Calu3 (cell line): ENCODE results near the gene SLC25A31. TPM values are rescaled to one million over a fixed set of nuclear protein-coding genes. Genes with fewer than 3 reads are reported as not detected.
A peak's percentile ranks its signal among the peaks of the same experiment; 100 is the strongest.

Source experiments
- BruUV-seq: library from RNA; stranded (reverse); fragments of 400-500 nt; replicated peaks from 2 replicates; lab custom pipeline; 2021; lab: Mats Ljungman, UMichigan
- CTCF ChIA-PET: fragments of 300-600 bp; sonication (Branson Sonifier 250); formaldehyde crosslinking; loops from one replicate; lab custom pipeline; 2022; ENCODE audit warnings: antibody characterized with exemption; lab: Charles Lee
- DNase-seq: peaks from one replicate; pipeline ENCODE4 v3.0.0; 2022
- H3K27ac Mint-ChIP-seq: one replicate; pipeline ENCODE4 v1.8.0; 2022; ENCODE audit warnings: mixed read lengths; ENCODE audit not compliant: unreplicated experiment
- H3K27me3 Mint-ChIP-seq: one replicate; pipeline ENCODE4 v1.8.0; 2022; ENCODE audit warnings: mixed read lengths; ENCODE audit not compliant: unreplicated experiment
- H3K36me3 Mint-ChIP-seq: one replicate; pipeline ENCODE4 v1.8.0; 2022; ENCODE audit warnings: mild to moderate bottlenecking, moderate library complexity, mixed read lengths; ENCODE audit not compliant: insufficient read depth, unreplicated experiment
- H3K4me1 Mint-ChIP-seq: one replicate; pipeline ENCODE4 v1.8.0; 2022; ENCODE audit warnings: mild to moderate bottlenecking, low read depth, mixed read lengths; ENCODE audit not compliant: unreplicated experiment
- H3K4me3 Mint-ChIP-seq: one replicate; pipeline ENCODE4 v1.8.0; 2022; ENCODE audit warnings: mild to moderate bottlenecking, low read depth, moderate library complexity, mixed read lengths; ENCODE audit not compliant: unreplicated experiment
- H3K9me3 Mint-ChIP-seq: one replicate; pipeline ENCODE4 v1.8.0; 2022; ENCODE audit warnings: low read depth, mixed read lengths; ENCODE audit not compliant: unreplicated experiment
- CTCF ChIP-seq: fragments of 200-600 bp; IDR thresholded peaks from one replicate; pipeline ENCODE4 v1.8.0; 2022; ENCODE audit warnings: antibody characterized with exemption; ENCODE audit not compliant: unreplicated experiment
- intact Hi-C: fragments of 100-400 bp; cut with micrococcal nuclease; formaldehyde crosslinking; loops from one replicate; pipeline ENCODE4 v1.10.0; 2022; ENCODE audit not compliant: unreplicated experiment
- total RNA-seq: library from RNA; stranded (reverse); gene quantifications from 2 replicates; pipeline ENCODE4 v1.2.3, GENCODE V29; 2022

SLC25A31 gene
- total RNA-seq, 1 experiment from 2014 or later = not detected

DNA sequence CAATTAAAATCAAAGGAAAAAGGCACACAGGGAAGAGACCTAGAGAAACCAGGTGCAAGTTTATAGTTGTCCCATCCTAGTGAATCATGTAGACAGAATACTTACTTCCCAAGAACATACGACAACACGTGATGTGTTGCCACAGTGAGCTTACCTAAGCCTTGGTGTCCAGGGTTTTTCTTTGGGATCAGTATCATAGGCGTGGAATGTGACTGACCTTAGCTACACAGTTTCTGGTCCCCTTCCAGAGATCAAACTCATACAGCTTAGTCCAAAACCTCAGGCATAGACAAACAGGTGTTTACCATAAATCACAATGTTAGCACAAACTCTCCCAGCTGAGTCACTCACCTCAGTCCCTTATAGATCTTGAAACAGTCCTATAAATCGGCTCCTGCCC is 17.7 kb downstream of the SLC25A31 start:
- Mint-ChIP-seq H3K27me3 (no peaks in the 10 kb centered on the region), H3K9me3 (peaks cover 3% of the 10 kb centered on the region), H3K36me3 (no peaks in the 10 kb centered on the region), H3K27ac (no peak overlapping the region), H3K4me3 (no peak overlapping the region), H3K4me1 (no peaks in the 10 kb centered on the region)
- intact Hi-C loops = no loop called here
- BruUV-seq = no TSS peak
- no peak for TF ChIP-seq CTCF
- CTCF ChIA-PET = no interaction called here
- no peak for DNase-seq

DNA sequence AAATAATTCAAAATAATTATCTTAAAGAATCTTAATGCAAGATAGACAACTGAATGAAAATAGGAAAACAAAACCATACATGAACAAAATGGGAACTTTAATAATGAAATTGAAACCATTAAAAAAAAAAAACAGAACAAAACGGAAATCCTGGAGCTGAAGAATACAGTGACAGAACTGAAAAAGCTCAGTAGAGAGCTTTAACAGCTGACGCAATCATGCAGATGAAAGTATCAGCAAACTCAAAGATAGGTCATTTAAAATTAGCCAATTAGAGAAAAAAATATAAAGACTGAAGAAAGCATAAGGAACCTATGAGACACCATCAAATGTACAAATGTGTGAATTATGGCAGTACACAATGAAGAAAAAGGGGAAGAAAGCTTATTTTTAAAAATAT is 18.8 kb downstream of the SLC25A31 start:
- intact Hi-C loops = no loop called here
- Mint-ChIP-seq H3K4me1 (no peaks in the 10 kb centered on the region), H3K27ac (no peak overlapping the region), H3K9me3 (peaks cover 3% of the 10 kb centered on the region), H3K36me3 (no peaks in the 10 kb centered on the region), H3K4me3 (no peak overlapping the region), H3K27me3 (no peaks in the 10 kb centered on the region)
- no peak for DNase-seq
- CTCF ChIA-PET = no interaction called here
- TF ChIP-seq CTCF = no peak
- no TSS peak for BruUV-seq

GRCh38 chr4:127756906-127757305 is 26.7 kb downstream of the SLC25A31 start:
- CTCF ChIA-PET = no interaction called here
- H3K27me3 Mint-ChIP-seq = no peaks in the 10 kb centered on the region
- H3K36me3 Mint-ChIP-seq = no peaks in the 10 kb centered on the region
- H3K4me3 Mint-ChIP-seq = no peak overlapping the region
- no peak for TF ChIP-seq CTCF
- no peak overlapping the region for H3K27ac Mint-ChIP-seq
- peaks cover 13% of the 10 kb centered on the region for H3K4me1 Mint-ChIP-seq
- intact Hi-C loops = no loop called here
- DNase-seq = no peak
- no TSS peak for BruUV-seq
- H3K9me3 Mint-ChIP-seq = no peaks in the 10 kb centered on the region

DNA sequence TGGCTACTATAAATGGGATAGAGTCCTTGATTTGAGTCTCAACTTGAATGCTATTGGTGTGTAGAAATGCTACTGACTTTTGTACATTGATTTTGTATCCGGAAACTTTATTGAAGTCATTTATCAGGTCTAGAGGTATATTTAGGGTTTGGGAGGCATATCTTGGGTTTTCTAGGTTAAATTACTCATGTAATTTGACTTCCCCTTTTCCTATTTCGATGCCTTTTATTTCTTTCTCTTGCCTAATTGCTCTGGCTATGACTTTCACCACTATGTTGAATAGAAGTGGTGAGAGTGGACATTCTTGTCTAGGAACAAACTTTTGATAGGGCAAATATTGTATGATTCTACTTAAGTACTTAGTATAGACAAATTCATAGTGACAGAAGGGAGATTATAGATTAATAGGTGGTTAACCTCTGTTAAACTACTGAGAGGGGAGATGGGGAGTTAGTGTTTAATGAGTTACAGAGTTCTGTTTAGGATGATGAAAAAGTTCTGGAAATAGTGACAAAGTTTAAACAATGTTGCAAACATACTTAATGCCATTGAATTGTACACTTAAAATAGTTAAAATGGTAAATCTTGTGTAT is 29.1 kb downstream of the SLC25A31 start:
- Mint-ChIP-seq H3K4me3 (no peak overlapping the region), H3K27me3 (no peaks in the 10 kb centered on the region), H3K27ac (peak overlapping the region; percentile 52), H3K9me3 (no peaks in the 10 kb centered on the region), H3K36me3 (no peaks in the 10 kb centered on the region), H3K4me1 (peaks cover 13% of the 10 kb centered on the region)
- CTCF ChIA-PET = no interaction called here
- TF ChIP-seq CTCF = no peak
- BruUV-seq = no TSS peak
- intact Hi-C loops = no loop called here
- DNase-seq = no peak
